Left forelimb (tissue), 1 donor: Measurements from ENCODE around the gene ELFN2.

Experiments used
- DNase-seq: peaks from one replicate; pipeline ENCODE4 v3.0.0-alpha.2; 2018; ENCODE audit warnings: low spot score

The ELFN2 gene

DNA sequence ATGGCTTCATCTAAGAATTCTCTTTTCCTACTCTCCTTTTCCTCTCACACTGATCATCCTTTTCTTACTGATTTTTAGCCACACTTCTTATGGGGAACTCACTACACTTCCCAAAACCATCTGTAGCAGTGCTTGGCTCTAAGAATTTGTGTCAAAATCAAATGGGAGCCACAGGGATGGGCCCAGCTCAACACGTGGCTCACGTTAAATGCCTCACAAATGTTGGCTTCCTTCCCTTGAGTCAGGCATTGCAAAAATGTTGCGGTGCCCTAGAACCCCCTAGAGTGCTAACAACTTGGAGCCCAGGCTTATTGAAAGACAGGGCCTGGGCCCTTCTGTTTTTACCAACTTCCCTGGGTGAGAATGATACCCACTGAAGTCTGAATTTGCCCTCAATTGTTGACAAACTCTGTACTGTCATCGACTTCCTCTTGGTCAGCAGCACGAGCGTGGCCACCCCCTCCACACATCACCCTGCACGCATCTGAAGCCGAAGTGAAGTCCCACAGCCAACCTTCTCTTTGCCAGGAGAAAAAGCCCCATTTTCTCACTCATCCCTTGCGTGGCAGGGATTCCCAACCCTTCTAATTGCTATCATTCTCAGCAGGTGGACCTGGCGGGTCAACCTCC, 69.7 kb downstream of the ELFN2 start:
- no peak for DNase-seq

DNA sequence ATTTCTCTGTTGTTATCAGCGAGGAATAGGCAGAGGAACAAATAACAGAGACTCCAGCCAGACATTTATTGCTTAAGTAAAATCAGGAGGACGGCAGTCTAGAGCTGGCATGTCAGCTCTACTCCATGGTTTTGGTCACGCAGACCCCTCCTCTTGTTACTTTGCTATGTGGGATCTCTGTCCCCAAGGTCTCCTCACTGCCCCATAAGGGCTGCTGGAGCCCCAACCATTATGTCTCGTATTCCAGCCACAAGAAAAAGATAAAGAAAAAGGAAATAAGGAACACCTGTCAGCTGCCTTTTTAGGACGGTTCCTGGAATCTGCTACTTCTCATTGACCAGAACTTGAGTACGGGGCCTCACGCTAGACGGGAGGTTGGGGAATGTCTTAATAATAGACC, 70.4 kb downstream of the ELFN2 start:
- no peak for DNase-seq

DNA sequence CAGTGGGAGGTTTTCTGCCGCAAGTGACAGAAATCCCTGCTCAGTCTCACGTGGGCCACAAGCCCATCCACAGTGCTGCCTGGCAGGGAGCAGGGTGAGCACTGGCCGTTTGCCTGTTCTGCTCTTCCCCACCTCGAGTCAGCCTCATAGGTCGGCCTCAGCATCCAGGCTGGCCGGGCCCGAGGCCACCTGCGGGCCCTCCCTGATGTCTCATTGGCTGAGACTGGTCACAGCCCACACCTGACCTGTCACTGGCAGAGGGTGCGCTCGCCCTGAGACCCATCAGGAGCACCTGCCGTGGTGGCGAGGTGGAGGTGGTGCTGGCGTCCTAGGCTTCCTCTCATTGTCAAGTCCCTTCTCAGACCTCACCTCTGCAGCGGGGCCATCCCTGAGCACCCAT, 72.1 kb downstream of the ELFN2 start:
- no peak for DNase-seq

DNA sequence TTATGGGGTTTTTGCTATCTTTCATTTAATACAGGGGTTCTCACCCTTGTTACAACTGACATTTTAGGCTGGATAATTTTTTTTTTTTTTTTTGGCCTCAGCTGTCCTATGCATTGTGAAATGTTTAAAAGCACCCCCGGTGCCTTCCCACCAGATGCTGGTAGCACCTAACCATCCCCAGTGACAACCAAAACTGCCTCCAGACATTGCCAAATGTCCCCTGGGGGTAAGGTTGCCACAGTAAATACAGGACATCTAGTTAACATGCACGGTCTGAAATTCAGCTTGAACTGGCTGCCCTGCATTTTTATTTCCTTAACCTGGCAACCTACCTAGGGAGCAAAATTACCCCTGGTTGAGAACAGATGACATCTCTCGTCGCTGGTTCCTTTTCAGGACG, 72.6 kb downstream of the ELFN2 start:
- no peak for DNase-seq

DNA sequence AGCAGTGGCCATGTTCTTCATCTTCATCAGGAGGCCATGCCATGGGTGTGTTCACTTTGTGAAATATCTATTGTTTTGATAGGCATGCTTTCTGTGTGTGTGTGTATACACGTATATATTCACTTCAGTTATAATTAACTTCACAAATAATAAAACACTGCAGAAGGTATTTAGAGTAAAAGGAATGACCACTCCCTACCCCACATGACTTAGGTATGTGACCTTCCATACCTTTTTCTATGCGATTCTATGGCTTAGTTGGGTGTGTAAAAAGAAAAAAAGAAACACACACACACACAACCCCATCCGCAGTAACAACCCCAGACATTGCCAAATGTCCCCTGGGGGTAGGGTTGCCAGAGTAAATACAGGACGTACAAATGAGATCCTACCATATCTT, 73.0 kb downstream of the ELFN2 start:
- DNase-seq = no peak

DNA sequence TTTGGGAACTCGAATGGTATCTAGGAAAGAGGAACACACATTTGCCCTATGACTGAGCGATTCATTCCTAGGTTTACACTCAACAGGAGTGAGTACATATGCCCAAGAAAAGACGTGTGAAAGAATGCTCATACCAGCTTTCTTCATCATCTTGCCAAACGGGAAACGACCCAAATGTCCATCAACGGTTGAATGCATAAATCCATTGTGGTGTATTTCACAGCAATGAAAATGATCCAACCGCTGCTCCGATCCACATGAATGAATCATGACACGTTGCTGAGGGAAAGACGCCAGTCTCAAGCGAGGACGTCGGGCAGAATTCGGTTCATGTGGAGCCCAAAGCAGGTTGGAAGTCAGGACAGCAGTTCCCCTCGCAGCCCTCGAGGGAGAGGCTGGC, 73.4 kb downstream of the ELFN2 start:
- DNase-seq = no peak

DNA sequence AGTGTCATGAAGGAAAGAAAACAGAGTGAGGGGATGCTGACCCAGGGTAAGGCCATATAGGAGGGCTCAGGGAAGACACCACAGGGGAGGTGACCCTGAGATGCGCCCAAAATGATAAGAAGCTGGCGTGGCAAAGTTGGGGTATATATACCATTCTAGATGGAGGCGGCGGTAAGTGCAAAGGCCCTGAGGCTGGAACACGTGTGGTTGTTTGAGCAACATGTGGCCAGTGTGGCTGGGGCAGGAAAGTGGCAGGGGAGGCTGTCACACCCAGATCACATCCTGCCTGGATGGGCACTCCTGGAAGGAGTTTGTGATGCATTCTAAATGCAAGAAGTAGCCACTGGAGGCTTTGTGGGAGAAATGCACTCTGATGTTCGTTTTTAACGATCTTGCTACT, 74.8 kb downstream of the ELFN2 start:
- DNase-seq = no peak

DNA sequence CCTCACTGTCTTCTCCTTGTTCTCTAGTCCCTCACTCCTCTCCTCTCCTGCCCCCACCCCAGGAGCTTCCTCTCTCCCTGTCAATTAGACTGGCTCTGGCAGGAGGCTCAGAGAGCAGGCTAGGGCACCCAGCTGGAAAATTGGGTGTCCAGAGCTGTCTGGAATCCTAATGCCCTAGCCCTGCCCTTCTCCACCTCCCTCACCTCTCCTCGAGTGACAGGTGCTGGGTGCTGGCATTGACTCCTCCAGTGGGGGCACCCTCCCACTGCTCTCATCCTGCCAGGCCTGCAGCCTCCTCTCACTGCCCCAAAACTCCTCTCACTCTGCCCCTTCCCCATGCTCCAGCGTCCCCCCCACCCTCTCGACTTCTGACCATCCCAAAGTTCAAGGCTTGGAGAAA, 76.0 kb downstream of the ELFN2 start:
- DNase-seq = no peak

DNA sequence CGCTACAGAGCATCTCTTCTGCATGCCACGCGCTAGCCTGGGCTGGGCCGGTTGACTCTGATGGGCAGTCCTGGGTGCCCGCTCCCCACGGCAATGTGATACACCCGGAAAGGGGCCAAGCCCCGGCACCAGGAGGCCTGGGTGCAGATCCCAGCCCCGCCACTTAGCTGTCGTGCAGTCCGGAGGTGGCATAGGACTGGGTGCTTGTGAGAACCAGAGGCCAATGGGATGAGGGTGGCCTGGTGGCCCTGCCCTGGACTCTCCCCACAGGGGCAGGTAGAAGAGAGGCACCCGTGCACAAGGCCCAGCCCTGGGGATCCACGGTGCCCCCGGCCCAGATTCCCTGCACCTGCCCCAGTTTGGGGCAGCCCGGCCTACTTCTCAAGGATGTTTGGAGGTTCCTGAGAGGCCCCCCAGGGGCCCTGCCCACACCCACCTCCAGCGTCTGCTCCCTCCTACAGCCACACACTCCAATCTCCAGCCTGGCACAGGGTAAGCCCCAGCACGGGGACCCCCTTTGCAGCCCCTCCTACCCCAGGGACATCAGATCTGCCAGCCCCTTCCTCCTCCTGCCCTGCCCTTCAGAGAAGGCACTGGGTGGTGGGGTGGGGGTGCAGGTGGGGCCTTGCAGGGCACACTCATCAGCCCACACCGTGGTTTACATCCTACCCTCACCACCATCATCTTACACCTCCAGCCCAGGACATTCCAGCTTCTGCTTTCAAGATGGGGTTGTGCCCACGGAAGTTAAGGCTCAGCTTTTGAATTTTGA, 78.0 kb downstream of the ELFN2 start:
- DNase-seq = no peak

DNA sequence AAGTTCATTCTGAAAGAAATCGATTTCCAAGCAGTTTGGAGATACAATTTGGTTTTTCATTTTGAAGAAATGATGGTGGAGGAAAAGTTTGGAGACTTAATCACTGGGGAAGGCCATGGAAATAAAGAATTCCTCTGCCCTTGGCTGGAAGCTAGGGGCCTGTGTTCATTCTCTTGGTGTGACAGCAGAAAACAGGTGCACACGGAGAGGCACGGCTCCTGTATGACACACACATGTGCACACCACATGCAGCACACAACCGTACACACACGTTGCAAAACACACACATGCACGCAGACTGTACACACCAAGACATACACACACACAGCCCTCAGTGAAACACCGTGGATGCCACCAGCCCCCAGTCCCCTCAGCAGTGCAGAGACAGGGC, 80.8 kb downstream of the ELFN2 start:
- no peak for DNase-seq

DNA sequence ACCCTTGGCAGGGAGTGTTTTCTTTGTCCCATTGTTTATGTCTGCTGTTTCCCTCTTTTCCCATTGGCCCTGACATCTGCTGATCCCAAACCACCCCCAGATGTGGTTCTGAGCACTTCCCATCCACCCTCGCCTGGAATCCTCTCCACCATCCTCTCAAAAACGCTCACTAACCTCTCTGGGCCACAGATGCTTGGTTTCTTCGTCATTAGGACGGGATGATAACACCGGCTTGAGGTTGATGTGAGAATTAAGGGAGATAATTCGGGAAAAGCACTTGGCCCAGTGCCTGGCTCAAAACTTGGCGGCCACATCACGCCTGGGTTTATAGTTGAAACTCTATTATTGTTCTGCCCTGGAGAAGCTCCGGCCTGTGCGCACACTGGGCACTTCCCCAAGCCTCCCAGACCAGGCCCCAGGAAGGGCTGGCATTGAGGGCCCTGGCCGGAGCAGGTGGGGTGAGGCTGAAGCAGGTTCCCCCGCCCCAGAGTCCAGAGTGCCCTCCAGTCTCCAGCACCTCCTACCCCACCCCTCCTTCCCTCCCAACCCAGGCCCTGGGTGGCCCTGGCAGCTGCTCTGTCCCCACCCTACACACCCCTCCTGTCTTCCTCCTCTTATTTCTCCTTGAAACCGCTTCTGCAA, 81.3 kb downstream of the ELFN2 start:
- peak; percentile 76 for DNase-seq

DNA sequence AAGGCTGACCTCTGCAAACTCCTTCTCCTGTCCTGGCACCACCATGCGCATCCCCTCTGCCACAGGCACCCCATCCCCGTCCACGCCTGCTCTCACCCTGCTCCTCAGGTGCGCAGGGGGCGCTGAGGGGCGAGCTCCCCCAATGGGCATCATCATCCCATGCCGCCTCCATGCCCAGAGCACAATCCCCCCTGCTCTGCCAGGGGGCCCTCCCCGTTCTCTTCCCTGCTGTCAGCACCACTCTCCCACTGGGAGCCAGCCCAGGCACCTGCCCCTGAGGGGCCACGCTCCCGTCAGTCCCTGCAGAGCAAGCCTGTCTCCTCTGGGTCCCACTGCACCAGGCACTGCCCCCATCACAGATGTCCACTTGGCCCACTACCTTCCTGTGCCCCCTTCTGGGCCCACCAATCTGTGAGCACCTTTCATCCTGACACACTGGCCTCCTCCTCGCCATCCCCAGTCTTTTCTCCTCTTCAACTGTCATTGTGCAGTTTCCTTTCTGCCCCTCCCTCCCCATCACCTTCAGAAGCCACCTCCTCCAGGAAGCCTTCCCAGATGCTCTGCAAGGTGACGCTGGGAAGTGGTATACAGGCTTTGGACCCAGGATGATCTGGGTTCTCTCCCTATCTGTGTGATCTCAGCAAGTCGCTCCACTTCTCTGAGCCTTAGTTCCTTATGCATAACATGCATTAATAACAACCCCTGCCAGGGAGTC, 82.4 kb downstream of the ELFN2 start:
- DNase-seq = no peak

DNA sequence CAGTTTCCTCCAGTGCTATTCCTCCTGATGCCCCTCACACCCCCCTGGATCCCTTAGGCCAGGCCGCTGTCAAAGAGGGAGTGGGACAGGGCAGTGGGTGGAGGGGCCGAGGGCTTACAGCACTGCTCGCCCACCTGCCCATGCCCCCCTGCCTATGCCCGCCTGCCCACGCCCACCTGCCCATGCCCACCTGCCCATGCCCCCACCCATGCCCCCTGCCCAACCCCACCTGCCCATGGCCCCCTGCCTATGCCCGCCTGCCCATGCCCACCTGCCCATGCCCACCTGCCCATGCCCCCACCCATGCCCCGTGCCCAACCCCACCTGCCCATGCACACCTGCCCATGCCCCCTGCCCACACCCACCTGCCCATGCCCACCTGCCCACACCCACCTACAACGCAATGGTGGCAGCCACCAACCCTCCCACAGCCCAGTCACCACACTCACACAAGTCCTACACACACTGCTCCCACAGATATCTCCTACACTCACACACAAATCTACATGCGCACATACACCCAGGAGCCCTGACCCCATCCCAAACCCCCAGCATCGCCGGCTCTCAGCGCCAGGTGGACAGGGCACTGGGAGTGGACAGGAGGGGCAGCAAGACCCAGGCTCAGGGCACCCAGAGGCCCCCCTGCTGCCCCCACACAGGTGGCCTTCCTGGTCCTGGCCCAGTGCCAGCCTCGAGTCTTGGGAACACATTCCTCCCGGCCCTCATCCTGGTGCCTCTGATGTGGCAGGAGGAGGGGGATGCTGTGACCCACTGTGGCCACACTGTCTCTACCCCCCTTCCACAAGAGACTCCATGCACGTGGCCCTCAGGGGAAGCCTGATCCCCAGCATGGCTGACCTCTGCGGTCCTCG, 83.2 kb downstream of the ELFN2 start:
- DNase-seq = no peak

DNA sequence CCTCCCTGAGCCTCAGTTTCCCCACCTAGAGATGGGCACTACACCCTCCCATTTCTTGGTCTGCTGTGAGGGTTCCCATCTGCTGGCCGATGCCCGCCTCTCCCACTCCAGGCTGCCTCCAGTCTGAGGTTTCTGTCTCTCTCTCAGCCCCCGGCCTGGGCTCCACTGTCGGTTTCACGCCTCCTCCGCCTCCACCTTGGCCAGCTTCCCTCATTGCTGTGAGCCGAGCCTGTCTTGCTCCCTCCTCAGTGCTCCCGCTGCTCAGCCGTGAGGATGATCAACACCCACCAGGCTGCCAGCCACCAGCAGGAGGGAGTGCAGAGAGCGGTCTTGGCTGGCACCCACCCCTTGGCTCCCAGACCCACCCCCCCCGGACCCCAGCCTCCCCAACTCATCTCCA, 83.9 kb downstream of the ELFN2 start:
- no peak for DNase-seq

DNA sequence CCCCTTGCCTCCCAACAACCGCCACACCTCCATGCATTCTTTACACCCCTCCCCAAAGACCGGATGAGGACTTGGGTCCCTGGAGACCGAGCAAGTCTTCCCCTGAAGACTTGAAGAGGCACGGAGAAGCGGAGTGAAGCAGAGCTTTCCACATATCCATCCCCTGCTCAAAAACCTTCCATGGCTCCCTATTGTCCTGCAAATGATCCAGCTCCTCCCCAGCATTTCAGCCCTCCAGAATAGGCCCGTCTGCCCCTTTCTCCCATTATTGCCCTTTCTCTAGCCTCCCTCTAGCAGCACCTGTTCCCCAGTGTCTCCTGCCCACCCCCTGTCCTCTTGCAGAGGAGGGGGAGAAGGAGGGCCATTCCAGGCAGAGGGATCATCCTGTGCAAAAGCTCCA, 85.2 kb downstream of the ELFN2 start:
- no peak for DNase-seq

DNA sequence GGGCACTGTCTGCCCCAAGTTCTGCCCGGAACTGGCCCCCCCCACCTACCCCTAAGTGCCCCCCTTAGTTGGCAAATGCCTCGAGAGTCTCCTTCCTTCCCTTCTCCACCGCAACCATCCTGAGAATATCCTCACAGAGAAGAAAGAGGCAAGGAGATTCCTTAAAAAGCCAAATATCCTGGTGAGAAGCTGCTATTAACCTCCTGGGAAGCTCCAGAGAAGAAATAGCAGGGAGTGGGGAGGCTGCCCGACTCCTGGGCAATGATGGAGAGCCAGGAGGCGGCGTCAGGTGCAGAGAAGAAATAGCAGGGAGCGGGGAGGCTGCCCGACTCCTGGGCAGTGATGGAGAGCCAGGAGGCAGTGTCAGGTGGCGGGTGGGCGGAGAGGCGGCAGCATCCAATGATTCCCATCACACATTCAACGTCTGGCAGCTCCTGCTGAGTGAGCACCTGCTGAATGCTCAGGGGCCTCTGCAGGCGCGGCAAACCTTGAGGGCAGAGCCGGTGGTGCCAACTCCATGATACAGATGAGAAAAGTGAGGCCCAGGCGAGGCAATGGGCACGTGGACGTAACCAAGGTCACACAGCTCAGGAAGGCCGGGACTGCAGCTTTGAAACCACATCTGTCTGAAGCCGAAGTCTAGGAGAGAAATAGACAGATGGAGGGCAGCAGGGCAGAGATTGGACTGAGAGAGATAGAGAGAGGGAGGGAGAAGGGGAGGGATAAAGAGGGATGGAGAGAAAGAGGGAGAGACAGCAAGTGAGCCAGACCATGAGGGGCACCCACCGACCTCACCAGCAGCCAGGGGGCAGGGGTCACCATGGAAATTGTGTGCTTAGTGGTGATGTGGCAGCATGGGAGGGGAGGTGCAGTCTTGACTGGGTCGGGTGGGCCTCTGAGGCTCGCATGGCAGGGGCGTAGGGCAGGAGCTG, 86.7 kb downstream of the ELFN2 start:
- DNase-seq = no peak

DNA sequence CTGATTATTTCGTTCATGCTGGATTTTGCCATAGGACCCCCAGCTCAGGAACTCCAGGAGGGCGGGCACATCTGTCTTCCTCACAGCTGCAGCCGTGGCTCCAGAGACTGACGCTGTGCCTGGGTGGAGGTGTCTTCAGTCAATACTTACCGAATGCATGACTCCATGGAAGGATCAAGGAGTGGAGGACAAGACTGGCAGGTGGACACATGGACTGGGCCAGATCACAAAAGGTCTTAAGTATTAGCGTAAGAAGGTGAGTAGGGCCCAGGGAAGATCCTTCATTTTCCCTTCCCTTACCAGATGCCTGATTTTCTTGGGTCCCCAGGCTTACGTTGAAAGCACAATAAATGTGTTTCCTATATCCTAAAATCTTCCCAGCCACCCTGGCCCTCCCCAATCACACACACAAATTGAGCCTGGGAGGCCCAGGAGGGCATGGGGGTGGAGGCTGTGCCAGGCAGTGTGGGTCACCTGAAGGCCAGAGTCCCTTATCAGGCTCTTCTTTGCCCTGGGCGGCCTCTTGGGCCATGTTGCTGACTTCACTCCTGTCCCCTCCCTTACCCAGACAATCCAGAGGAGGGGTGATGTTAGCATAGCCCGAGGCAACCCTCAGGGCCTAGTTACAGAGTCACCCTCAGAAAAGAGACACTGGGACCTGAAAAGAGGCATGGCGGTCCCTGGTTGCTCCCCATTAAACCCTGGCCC, 88.6 kb downstream of the ELFN2 start:
- DNase-seq = no peak

DNA sequence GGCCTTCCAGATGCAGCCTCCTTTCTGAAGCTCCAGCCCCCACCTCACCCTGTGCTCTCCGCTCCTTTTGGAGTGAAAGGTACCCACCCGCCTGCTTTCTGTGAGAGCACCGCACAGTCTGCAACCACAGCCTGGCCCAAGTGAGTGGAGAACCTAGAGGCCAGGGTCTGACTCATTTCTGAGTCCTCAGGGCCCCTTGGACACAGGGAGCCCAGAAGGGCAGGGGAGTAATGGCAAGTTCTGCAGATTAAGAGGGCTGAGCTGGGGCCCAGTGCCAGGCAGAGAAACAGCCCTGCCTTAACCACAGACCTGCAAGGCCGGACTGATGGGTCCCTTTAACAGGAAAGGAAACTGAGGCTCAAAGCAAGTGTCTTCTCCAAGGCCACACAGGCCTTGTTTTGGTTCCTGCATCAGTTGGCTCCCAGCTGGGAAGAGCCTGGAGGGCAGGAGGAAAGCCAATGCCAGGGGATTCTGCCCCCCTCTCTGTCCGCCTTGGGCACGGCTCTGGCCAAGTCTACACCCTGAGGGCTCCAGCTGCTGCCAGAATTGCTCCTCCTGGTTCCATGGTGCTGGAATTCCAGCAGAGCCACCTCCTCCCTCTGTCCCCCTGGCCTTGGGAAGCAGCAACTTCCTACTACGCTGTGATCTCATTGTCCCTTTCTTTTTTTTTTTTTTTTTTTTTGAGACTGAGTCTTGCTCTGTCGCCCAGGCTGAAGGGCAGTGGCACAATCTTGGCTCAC, 89.9 kb downstream of the ELFN2 start:
- no peak for DNase-seq

DNA sequence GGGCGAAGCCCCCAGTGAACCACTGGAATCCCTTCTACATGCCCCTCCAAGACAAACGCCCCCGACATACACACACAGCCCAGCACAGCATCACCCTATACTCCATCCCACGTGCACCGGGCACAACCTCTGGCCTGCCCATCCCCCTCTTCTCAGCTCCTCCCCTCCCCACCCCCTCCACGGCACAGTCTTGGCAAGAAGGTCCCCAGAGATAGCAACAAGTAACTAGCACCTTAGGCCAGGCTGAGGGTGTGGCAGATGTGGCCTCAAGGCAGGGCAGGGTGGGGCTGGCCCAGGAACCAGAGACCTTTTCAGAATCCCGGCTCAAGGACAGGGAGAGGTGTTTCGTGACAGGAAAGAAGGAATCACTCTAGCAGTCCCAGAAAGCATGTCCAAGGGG, 90.7 kb downstream of the ELFN2 start:
- no peak for DNase-seq
